BLaER1 (cell line): ENCODE results near the gene ASB3.
"Not testable (repeated sequence)": the region's sequence is repeated elsewhere in the genome, so short reads cannot be mapped to it uniquely, and the experiment has no call there.

Experiments used
- H3K27ac ChIP-seq: shearing (Covaris generic); formaldehyde crosslinking; 2 replicates; pipeline ENCODE4 v1.8.1; 2022
- H3K27me3 ChIP-seq: shearing (Covaris generic); formaldehyde crosslinking; 2 replicates; pipeline ENCODE4 v1.8.1; 2022
- H3K36me3 ChIP-seq: shearing (Covaris generic); formaldehyde crosslinking; 2 replicates; pipeline ENCODE4 v1.8.1; 2022
- H3K4me1 ChIP-seq: shearing (Covaris generic); formaldehyde crosslinking; 2 replicates; pipeline ENCODE4 v1.8.1; 2022
- H3K4me2 ChIP-seq: shearing (Covaris generic); formaldehyde crosslinking; 2 replicates; pipeline ENCODE4 v1.8.1; 2022
- H3K4me3 ChIP-seq: shearing (Covaris generic); formaldehyde crosslinking; 2 replicates; pipeline ENCODE4 v1.8.1; 2022
- H3K9ac ChIP-seq: shearing (Covaris generic); formaldehyde crosslinking; 2 replicates; pipeline ENCODE4 v1.8.1; 2022
- H3K9me3 ChIP-seq: shearing (Covaris generic); formaldehyde crosslinking; 2 replicates; pipeline ENCODE4 v1.8.1; 2022
- H4K20me1 ChIP-seq: shearing (Covaris generic); formaldehyde crosslinking; 2 replicates; pipeline ENCODE4 v1.8.1; 2022
- Cebpa-rat ChIP-seq: shearing (Covaris generic); IDR thresholded peaks from 2 replicates; pipeline ENCODE4 v1.8.1; 2022

The ASB3 gene

DNA sequence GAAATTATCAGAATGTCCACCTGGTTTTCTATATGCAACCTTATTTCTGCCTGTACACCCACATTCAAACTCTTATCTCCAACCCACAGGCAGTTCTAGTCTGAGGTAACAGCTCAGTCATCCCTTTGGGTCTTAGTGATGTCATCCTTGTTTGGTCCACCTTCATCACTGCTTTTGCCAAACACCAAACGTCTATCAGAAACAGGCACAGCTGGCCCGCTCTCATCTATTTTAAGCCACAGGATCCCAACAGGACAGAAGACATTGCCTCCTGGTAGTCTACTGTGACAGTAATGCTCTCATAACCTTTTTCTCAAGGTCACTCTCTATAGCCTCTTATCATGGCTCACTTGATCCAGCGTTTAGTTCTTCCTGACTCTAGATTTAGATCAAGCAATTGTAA is 118.1 kb downstream of the ASB3 start:
- no peak overlapping the region for H3K9ac ChIP-seq
- peaks cover 8% of the 10 kb centered on the region for H3K9me3 ChIP-seq
- peaks cover 24% of the 10 kb centered on the region for H3K36me3 ChIP-seq
- no peak for TF ChIP-seq Cebpa-rat
- H3K27me3 ChIP-seq, result no peaks in the 10 kb centered on the region
- H3K4me1 ChIP-seq, result no peaks in the 10 kb centered on the region
- no peaks in the 10 kb centered on the region for H4K20me1 ChIP-seq
- H3K27ac ChIP-seq, result no peak overlapping the region
- H3K4me2 ChIP-seq, result no peak overlapping the region
- H3K4me3 ChIP-seq, result no peak overlapping the region

DNA sequence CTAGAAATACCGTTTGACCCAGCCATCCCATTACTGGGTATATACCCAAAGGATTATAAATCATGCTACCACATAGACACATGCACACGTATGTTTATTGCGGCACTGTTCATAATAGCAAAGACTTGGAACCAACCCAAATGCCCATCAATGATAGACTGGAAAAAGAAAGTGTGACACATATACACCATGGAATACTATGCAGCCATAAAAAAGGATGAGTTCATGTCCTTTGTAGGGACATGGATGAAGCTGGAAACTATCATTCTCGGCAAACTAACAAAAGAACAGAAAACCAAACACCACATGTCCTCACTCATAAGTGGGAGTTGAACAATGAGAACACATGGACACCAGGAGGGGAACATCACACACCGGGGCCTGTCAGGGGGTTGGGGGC is 119.6 kb downstream of the ASB3 start:
- H3K9me3 ChIP-seq, result peaks cover 14% of the 10 kb centered on the region
- H3K27me3 ChIP-seq, H3K27ac ChIP-seq, H3K9ac ChIP-seq, H3K4me2 ChIP-seq, H4K20me1 ChIP-seq, H3K4me3 ChIP-seq, H3K4me1 ChIP-seq: not testable (repeated sequence)
- peaks cover 24% of the 10 kb centered on the region for H3K36me3 ChIP-seq

GRCh38 chr2:53660886-53661285 is 125.9 kb downstream of the ASB3 start:
- Histone ChIP-seq H3K4me2 (no peak overlapping the region), H3K4me3 (no peak overlapping the region), H3K36me3 (no peaks in the 10 kb centered on the region), H3K27ac (no peak overlapping the region), H3K9me3 (0 out of 2 replicates have a peak, but pooled peaks cover 6% of the 10 kb centered on the region), H3K9ac (no peak overlapping the region), H4K20me1 (no peaks in the 10 kb centered on the region), H3K27me3 (no peaks in the 10 kb centered on the region), H3K4me1 (no peaks in the 10 kb centered on the region)
- TF ChIP-seq Cebpa-rat, result no peak

DNA sequence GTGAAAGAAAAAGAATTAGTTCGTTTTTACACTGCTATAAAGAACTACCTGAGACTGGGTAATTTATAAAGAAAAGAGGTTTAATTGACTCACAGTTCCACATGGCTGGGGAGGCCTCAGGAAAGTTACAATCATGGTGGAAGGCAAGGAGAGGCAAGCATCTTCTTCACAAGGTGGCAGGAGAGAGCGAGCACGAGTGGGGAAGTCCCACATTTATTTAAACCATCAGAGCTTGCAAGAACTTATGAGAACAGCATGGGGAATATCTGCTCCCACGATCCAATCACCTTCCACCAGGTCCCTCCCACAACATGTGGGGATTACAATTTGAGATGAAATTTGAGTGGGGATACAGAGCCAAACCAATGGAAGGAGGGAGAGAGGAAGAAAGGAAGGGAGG is 128.3 kb downstream of the ASB3 start:
- H3K9me3 ChIP-seq, H3K27ac ChIP-seq, H3K9ac ChIP-seq, H3K27me3 ChIP-seq, H3K4me2 ChIP-seq, H3K4me3 ChIP-seq, H3K4me1 ChIP-seq, H4K20me1 ChIP-seq, H3K36me3 ChIP-seq: not testable (repeated sequence)

DNA sequence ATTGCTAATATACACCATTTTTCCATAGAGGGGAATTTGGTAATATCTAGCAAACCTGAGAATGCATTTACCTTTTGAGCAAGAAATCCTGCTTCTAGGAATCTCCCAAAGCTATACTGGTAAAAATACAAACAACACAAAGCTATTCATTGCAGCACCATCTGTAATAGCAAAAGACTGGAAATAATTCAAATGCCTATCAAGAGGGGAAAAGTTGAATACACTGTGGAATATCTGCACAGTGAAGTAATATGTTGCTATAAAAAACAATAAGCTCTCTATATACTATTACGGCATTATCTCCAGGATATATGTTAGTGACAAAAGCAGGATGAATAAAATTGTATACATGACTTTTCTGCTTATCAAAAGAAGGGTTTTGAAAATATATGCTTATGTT is 131.5 kb downstream of the ASB3 start:
- TF ChIP-seq Cebpa-rat, result no peak

DNA sequence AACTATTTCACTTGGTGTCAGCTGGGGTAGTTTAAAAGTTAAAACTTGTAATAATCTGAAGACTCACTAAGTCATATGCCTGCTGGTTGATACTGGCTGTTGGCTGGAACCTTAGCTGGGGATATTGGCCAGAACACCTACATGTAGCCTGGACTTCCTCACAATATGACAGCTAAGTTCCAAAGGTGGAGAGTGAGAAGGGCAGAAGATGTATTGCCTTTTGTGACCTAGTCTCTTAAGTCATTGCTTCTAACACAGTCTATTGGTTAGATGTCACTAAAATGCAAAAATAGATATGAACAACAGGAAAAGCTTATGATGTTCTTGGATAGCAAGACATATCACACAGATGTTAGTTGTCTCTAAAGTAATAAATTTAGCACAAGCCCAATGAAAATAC is 132.4 kb downstream of the ASB3 start:
- H3K9ac ChIP-seq, result no peak overlapping the region
- H3K4me3 ChIP-seq, result no peak overlapping the region
- H3K4me2 ChIP-seq, result no peak overlapping the region
- no peaks in the 10 kb centered on the region for H4K20me1 ChIP-seq
- TF ChIP-seq Cebpa-rat, result no peak
- H3K27me3 ChIP-seq, result no peaks in the 10 kb centered on the region
- H3K36me3 ChIP-seq, result no peaks in the 10 kb centered on the region
- no peak overlapping the region for H3K27ac ChIP-seq
- H3K4me1 ChIP-seq, result no peaks in the 10 kb centered on the region
- H3K9me3 ChIP-seq, result no peaks in the 10 kb centered on the region

More for the DNA sequence above, 131.5 kb downstream of the ASB3 start:
- H3K9ac ChIP-seq, result no peak overlapping the region
- no peaks in the 10 kb centered on the region for H3K27me3 ChIP-seq
- no peaks in the 10 kb centered on the region for H3K9me3 ChIP-seq
- no peaks in the 10 kb centered on the region for H4K20me1 ChIP-seq
- no peak overlapping the region for H3K27ac ChIP-seq
- H3K4me3 ChIP-seq, result no peak overlapping the region
- H3K4me2 ChIP-seq, result no peak overlapping the region
- H3K36me3 ChIP-seq, result no peaks in the 10 kb centered on the region
- no peaks in the 10 kb centered on the region for H3K4me1 ChIP-seq

GRCh38 chr2:53652131-53652530 is 134.6 kb downstream of the ASB3 start:
- Histone ChIP-seq H3K9ac (no peak overlapping the region), H3K27me3 (no peaks in the 10 kb centered on the region), H3K9me3 (no peaks in the 10 kb centered on the region), H3K27ac (no peak overlapping the region), H4K20me1 (no peaks in the 10 kb centered on the region), H3K4me2 (no peak overlapping the region), H3K36me3 (no peaks in the 10 kb centered on the region), H3K4me1 (no peaks in the 10 kb centered on the region), H3K4me3 (no peak overlapping the region)
- no peak for TF ChIP-seq Cebpa-rat

DNA sequence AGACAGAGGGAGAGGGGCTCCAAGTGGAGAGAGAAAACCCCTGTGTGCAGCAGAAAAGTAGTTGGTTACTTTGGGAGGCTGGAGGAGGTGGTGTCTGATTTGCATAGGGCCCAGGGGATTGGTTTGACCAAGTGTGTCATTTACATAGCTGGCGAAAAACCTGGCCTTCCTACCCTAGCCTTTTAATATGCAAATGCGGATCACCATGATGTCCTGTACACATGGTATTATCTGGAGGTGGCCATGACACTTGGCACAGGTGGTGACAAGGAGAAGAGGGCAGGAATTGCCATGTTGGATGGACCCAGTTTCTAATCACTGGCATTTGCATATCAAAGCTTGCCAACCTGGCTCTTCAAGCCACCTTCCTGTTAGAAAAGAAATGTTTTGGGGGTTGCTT is 140.0 kb downstream of the ASB3 start:
- Histone ChIP-seq H3K4me3 (no peak overlapping the region), H4K20me1 (no peaks in the 10 kb centered on the region), H3K36me3 (no peaks in the 10 kb centered on the region), H3K9ac (no peak overlapping the region), H3K9me3 (no peaks in the 10 kb centered on the region), H3K27me3 (no peaks in the 10 kb centered on the region), H3K4me1 (no peaks in the 10 kb centered on the region), H3K4me2 (no peak overlapping the region), H3K27ac (no peak overlapping the region)
- no peak for TF ChIP-seq Cebpa-rat

GRCh38 chr2:53641290-53641689 is 145.5 kb downstream of the ASB3 start:
- Histone ChIP-seq H3K36me3 (no peaks in the 10 kb centered on the region), H3K4me1 (no peaks in the 10 kb centered on the region), H3K4me2 (no peak overlapping the region), H3K27me3 (no peaks in the 10 kb centered on the region), H4K20me1 (no peaks in the 10 kb centered on the region), H3K27ac (no peak overlapping the region), H3K9me3 (no peaks in the 10 kb centered on the region), H3K4me3 (no peak overlapping the region), H3K9ac (no peak overlapping the region)
- TF ChIP-seq Cebpa-rat, result no peak

- Histone ChIP-seq H3K4me3 (no peak overlapping the region), H3K4me2 (no peak overlapping the region)
Measured at GRCh38 chr2:53640466-53640865, 146.3 kb downstream of the ASB3 start.

DNA sequence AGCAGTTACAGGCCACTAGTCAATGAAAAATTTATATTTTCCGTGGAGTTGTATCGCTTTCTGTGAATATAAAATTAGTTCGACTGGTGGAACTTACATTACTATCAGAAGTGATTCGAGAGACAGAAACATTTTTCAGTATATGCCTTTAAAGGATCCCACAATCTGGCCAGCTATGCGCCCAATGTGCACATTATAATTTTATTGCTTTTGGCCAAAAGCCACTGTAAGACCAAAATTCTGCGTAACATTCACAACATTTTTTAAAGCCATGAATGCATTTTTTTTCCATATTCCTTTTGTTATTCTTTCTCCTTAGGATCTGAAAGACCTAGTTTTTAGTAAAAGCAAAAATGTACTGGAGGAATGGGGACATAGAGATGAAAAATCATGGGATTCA is 150.2 kb downstream of the ASB3 start:
- H3K27ac ChIP-seq, result no peak overlapping the region
- TF ChIP-seq Cebpa-rat, result no peak
- H3K4me1 ChIP-seq, result no peaks in the 10 kb centered on the region
- no peak overlapping the region for H3K9ac ChIP-seq
- no peak overlapping the region for H3K4me3 ChIP-seq
- H3K4me2 ChIP-seq, result no peak overlapping the region
- no peaks in the 10 kb centered on the region for H3K27me3 ChIP-seq
- H4K20me1 ChIP-seq, result no peaks in the 10 kb centered on the region
- no peaks in the 10 kb centered on the region for H3K36me3 ChIP-seq
- H3K9me3 ChIP-seq, result no peaks in the 10 kb centered on the region

More at GRCh38 chr2:53640466-53640865, 146.3 kb downstream of the ASB3 start:
- H3K9ac ChIP-seq, result no peak overlapping the region
- no peaks in the 10 kb centered on the region for H3K4me1 ChIP-seq
- no peak overlapping the region for H3K27ac ChIP-seq
- H3K9me3 ChIP-seq, result no peaks in the 10 kb centered on the region
- no peaks in the 10 kb centered on the region for H3K36me3 ChIP-seq
- no peak for TF ChIP-seq Cebpa-rat
- H4K20me1 ChIP-seq, result no peaks in the 10 kb centered on the region
- no peaks in the 10 kb centered on the region for H3K27me3 ChIP-seq
